ENCODE data around the gene OR2AE1. TPM values are rescaled to one million over a fixed set of nuclear protein-coding genes. Genes with fewer than 3 reads are reported as not detected.

OR2AE1 gene
- total and polyA plus RNA-seq, 2 donors (not counting 1 experiment from before 2014, with no cell fraction given) = 0.43 to 1.3 TPM

GRCh38 chr7:99899830-99900519 lies 23.1 kb upstream of the OR2AE1 start:
- intact Hi-C loops (cut with micrococcal nuclease) = no loop called here
- POLR2A ChIA-PET = no interaction called here
- 100% methylated on average over 2 of the region's 6 CpGs for WGBS (ENCODE audit: insufficient coverage)
- Mint-ChIP-seq H3K4me3 (no peak overlapping the region), H3K27ac (no peak overlapping the region), H3K4me1 (peaks cover 7% of the 10 kb centered on the region), H3K27me3 (no peaks in the 10 kb centered on the region), H3K9me3 (ENCODE audit: insufficient read depth) (peaks cover 5% of the 10 kb centered on the region)
- no peaks in the 10 kb centered on the region for H3K79me2 ChIP-seq (ENCODE audit: control insufficient read depth, insufficient read depth, low read length)
- no peak overlapping the region for H3K9ac ChIP-seq (ENCODE audit: low read length)
- TF ChIP-seq, protein P1, sequence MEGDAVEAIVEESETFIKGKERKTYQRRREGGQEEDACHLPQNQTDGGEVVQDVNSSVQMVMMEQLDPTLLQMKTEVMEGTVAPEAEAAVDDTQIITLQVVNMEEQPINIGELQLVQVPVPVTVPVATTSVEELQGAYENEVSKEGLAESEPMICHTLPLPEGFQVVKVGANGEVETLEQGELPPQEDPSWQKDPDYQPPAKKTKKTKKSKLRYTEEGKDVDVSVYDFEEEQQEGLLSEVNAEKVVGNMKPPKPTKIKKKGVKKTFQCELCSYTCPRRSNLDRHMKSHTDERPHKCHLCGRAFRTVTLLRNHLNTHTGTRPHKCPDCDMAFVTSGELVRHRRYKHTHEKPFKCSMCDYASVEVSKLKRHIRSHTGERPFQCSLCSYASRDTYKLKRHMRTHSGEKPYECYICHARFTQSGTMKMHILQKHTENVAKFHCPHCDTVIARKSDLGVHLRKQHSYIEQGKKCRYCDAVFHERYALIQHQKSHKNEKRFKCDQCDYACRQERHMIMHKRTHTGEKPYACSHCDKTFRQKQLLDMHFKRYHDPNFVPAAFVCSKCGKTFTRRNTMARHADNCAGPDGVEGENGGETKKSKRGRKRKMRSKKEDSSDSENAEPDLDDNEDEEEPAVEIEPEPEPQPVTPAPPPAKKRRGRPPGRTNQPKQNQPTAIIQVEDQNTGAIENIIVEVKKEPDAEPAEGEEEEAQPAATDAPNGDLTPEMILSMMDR (IDR thresholded peaks at IDR 0.05) = no peak
- no peak for TF ChIP-seq EZH2 (IDR thresholded peaks at IDR 0.05; ENCODE audit: borderline replicate concordance, insufficient read depth, low read depth, low read length, poor library complexity, severe bottlenecking)
- no peaks in the 10 kb centered on the region for H3K27me3 ChIP-seq (replicated peaks in 1 of 4; ENCODE audit: control extremely low read depth in 1 of 4, control insufficient read depth in 3 of 4, insufficient read depth in 4 of 4, low read length in 3 of 4)
- CTCF ChIA-PET = interaction anchor here (1.0 kb wide), 1 partner anchor 14 kb away, joined by 3 read pairs; no protein-coding TSS in a partner anchor
- no peak overlapping the region for H3K4me2 ChIP-seq (replicated peaks; ENCODE audit: low read depth, low read length, poor library complexity, severe bottlenecking)
- H3K4me3 ChIP-seq (ENCODE audit: control extremely low read depth in 1 of 5, extremely low read depth in 1 of 5, insufficient read depth in 1 of 5, low read depth in 2 of 5, low read length in 4 of 5) = no peak overlapping the region
- peaks cover 3 to 51% of the 10 kb centered on the region in 2 experiments for H3K36me3 ChIP-seq (replicated peaks in 1 of 2; ENCODE audit: control extremely low read depth in 1 of 2, control insufficient read depth in 1 of 2, extremely low read depth in 1 of 2, insufficient read depth in 2 of 2, low read length in 1 of 2)
- H4K20me1 ChIP-seq (ENCODE audit: control insufficient read depth, insufficient read depth, low read length, poor library complexity, severe bottlenecking) = peaks cover 11% of the 10 kb centered on the region
- H3K27ac ChIP-seq (ENCODE audit: low read length in 2 of 2) = no peak overlapping the region
- peaks cover 0 to 3% (median 0%) of the 10 kb centered on the region in 3 donors for H3K9me3 ChIP-seq (ENCODE audit: control extremely low read depth in 1 of 3, control insufficient read depth in 2 of 3, insufficient read depth in 1 of 3, low read length in 2 of 3)
- H2AFZ ChIP-seq (ENCODE audit: insufficient read depth, low read depth, low read length, poor library complexity, severe bottlenecking) = no peak overlapping the region
- ATAC-seq (ENCODE audit: low read depth) (no peak), DNase-seq (no peak)
- H3K4me1 ChIP-seq (ENCODE audit: control insufficient read depth in 2 of 2, insufficient read depth in 2 of 2, low read length in 2 of 2) = no peaks in the 10 kb centered on the region

DNA sequence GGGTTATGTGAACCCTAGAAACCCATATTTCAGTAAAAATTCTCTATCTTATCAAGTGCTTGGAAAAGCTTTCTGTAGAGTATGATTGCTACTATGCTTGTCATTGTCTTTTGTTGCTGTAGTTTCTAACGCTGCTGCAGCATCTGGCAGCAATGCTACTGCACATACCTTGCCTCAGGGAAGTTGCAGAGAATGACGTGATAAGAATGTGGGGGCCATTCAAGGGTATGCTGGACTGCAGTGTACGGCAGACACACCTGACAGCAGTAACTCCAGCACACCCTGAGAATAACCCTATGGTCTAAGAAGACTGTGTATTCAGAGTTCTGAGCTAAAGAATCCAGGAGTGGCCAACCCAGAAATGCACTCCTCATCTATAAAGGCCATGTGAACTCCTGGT lies 22.0 kb upstream of the OR2AE1 start:
- H3K4me2 ChIP-seq (replicated peaks; ENCODE audit: low read depth, low read length, poor library complexity, severe bottlenecking) = no peak overlapping the region
- CTCF ChIA-PET = interaction anchor here (1.0 kb wide), 1 partner anchor 15 kb away, joined by 3 read pairs; no protein-coding TSS in a partner anchor

More for the DNA sequence above, 22.0 kb upstream of the OR2AE1 start:
- H3K79me2 ChIP-seq (ENCODE audit: control insufficient read depth, insufficient read depth, low read length) = no peaks in the 10 kb centered on the region
- Mint-ChIP-seq H3K27ac (no peak overlapping the region), H3K4me1 (peaks cover 7% of the 10 kb centered on the region), H3K4me3 (no peak overlapping the region), H3K27me3 (no peaks in the 10 kb centered on the region), H3K9me3 (ENCODE audit: insufficient read depth) (peaks cover 5% of the 10 kb centered on the region)
- no peak overlapping the region for H3K27ac ChIP-seq (ENCODE audit: low read length in 2 of 2)
- no peaks in the 10 kb centered on the region for H3K27me3 ChIP-seq (replicated peaks in 1 of 4; ENCODE audit: control extremely low read depth in 1 of 4, control insufficient read depth in 3 of 4, insufficient read depth in 4 of 4, low read length in 3 of 4)
- no peak overlapping the region for H3K9ac ChIP-seq (ENCODE audit: low read length)
- DNase-seq (no peak), ATAC-seq (ENCODE audit: low read depth) (no peak)
- intact Hi-C loops (cut with micrococcal nuclease) = no loop called here
- peaks cover 10% of the 10 kb centered on the region for H4K20me1 ChIP-seq (ENCODE audit: control insufficient read depth, insufficient read depth, low read length, poor library complexity, severe bottlenecking)
- WGBS (ENCODE audit: insufficient coverage) = 100% methylated on average over 1 of the region's 3 CpGs
- no peak overlapping the region for H2AFZ ChIP-seq (ENCODE audit: insufficient read depth, low read depth, low read length, poor library complexity, severe bottlenecking)
- H3K4me3 ChIP-seq (ENCODE audit: control extremely low read depth in 1 of 5, extremely low read depth in 1 of 5, insufficient read depth in 1 of 5, low read depth in 2 of 5, low read length in 4 of 5) = no peak overlapping the region
- H3K4me1 ChIP-seq (ENCODE audit: control insufficient read depth in 2 of 2, insufficient read depth in 2 of 2, low read length in 2 of 2) = no peaks in the 10 kb centered on the region
- POLR2A ChIA-PET = no interaction called here
- TF ChIP-seq, protein P1 (IDR thresholded peaks at IDR 0.05) = no peak
- no peak for TF ChIP-seq EZH2 (IDR thresholded peaks at IDR 0.05; ENCODE audit: borderline replicate concordance, insufficient read depth, low read depth, low read length, poor library complexity, severe bottlenecking)
- H3K36me3 ChIP-seq (replicated peaks in 1 of 2; ENCODE audit: control extremely low read depth in 1 of 2, control insufficient read depth in 1 of 2, extremely low read depth in 1 of 2, insufficient read depth in 2 of 2, low read length in 1 of 2) = peaks cover 3 to 43% of the 10 kb centered on the region in 2 experiments
- peaks cover 0 to 3% (median 0%) of the 10 kb centered on the region in 3 donors for H3K9me3 ChIP-seq (ENCODE audit: control extremely low read depth in 1 of 3, control insufficient read depth in 2 of 3, insufficient read depth in 1 of 3, low read length in 2 of 3)
